22Rv1 (cell line): ENCODE data around the gene RNF220.

ENCODE experiments used
- CTCF ChIP-seq: fragments of 450-650 bp; IDR thresholded peaks from 2 replicates; pipeline ENCODE4 v1.5.1; 2017; ENCODE audit warnings: mild to moderate bottlenecking
- ZFX ChIP-seq: fragments of 450-650 bp; IDR thresholded peaks from 2 replicates; pipeline ENCODE4 v1.6.1; 2017; ENCODE audit warnings: antibody characterized with exemption, borderline replicate concordance

- no peak for TF ChIP-seq CTCF
- no peak for TF ChIP-seq ZFX
Observed at GRCh38 chr1:44663417-44663816, 258.4 kb downstream of the RNF220 start.
